ENCODE data around the gene DRICH1. TPM values are rescaled to one million over a fixed set of nuclear protein-coding genes. Genes with fewer than 3 reads are reported as not detected.
"Not testable (repeated sequence)": the region's sequence is repeated elsewhere in the genome, so short reads cannot be mapped to it uniquely, and the experiment has no call there.

DRICH1 gene
- polyA plus RNA-seq, 1 of the 3 experiments (the other 2 are of a cell fraction), result 0.21 TPM

DNA sequence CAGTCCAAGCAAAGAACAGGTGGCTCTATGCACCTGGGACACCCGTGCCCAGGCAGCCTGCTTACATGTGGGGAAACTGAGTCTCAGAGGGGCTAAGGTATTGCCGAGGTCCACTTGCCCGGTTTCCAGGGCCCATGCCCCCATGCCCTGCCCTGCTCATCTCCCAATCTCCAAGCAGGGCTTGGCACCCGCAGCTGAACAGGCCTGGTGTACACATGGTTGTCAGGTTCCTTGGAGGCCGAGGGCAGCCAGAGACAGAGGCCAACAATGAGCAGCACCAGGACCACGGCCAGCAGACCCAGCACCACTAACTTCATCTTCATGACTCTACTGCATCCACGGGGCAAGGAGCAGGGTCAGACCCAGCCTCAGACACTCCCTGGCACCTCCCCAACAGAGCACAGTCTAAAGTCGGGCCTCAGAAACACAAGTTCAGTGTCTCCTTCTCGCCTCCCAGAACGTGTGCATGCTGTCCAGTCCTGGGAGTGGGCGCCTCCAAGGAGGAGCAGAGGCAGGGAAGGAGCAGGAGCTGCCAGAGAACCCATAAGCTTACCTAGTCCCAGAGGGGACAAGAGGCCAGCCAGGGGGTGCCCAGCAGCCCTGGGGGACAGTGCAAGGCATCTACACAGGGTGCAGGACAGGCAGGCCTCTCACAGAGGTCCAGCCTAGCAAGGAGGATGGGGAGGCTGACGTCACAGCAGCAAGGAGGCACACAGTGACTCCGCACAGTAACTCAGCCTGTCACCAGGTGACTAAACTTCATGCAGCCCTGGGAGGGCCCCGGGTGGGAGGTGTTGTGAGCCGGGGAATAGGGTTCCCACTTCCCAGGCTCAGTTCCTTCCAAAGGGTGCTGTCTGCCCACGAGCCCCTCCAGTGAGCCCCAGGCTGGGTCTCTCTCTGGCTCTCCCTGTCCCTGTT is 38.5 kb upstream of the DRICH1 start (continued):
- TF ChIP-seq, protein P1, sequence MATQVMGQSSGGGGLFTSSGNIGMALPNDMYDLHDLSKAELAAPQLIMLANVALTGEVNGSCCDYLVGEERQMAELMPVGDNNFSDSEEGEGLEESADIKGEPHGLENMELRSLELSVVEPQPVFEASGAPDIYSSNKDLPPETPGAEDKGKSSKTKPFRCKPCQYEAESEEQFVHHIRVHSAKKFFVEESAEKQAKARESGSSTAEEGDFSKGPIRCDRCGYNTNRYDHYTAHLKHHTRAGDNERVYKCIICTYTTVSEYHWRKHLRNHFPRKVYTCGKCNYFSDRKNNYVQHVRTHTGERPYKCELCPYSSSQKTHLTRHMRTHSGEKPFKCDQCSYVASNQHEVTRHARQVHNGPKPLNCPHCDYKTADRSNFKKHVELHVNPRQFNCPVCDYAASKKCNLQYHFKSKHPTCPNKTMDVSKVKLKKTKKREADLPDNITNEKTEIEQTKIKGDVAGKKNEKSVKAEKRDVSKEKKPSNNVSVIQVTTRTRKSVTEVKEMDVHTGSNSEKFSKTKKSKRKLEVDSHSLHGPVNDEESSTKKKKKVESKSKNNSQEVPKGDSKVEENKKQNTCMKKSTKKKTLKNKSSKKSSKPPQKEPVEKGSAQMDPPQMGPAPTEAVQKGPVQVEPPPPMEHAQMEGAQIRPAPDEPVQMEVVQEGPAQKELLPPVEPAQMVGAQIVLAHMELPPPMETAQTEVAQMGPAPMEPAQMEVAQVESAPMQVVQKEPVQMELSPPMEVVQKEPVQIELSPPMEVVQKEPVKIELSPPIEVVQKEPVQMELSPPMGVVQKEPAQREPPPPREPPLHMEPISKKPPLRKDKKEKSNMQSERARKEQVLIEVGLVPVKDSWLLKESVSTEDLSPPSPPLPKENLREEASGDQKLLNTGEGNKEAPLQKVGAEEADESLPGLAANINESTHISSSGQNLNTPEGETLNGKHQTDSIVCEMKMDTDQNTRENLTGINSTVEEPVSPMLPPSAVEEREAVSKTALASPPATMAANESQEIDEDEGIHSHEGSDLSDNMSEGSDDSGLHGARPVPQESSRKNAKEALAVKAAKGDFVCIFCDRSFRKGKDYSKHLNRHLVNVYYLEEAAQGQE (IDR thresholded peaks at IDR 0.05; ENCODE audit: low read depth, low read length), result no peak
- TF ChIP-seq TCF12 (IDR thresholded peaks at IDR 0.05) (no peak), TAF1 (IDR thresholded peaks at IDR 0.05; ENCODE audit: borderline replicate concordance, low read depth, low read length) (no peak), MEF2A (IDR thresholded peaks at IDR 0.05; ENCODE audit: borderline replicate concordance, low read depth) (no peak), SMC3 (IDR thresholded peaks at IDR 0.05; ENCODE audit: low read depth, low read length) (no peak)

DNA sequence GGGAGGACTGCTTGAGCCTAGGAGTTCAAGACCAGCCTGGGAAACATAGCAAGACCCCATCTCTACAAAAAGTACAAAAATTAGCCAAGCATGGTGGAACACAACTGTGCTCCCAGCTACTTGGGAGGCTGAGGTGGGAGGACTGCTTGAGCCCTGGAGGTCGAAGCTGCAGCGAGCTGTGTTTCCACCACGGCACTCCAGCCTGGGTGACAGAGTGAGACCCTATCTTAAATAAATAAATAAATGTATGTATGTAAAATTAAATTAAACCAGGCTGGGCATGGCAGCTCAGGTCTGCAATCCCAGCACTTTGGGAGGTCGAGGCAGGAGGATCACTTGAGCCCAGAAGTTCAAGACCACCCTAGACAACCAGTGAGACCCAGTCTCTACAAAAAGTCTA is 28.3 kb upstream of the DRICH1 start:
- H2AFZ ChIP-seq (ENCODE audit: low read depth); H3K9me2 ChIP-seq; H3K36me3 ChIP-seq (replicated peaks in 1 of 2; ENCODE audit: control insufficient read depth in 1 of 2, insufficient read depth in 2 of 2, low read length in 1 of 2); POLR2A ChIA-PET; H3K27me3 ChIP-seq (ENCODE audit: insufficient read depth); H3K27ac ChIP-seq (ENCODE audit: low read depth in 2 of 2, low read length in 1 of 2); H3K79me2 ChIP-seq (ENCODE audit: insufficient read depth); H3K4me1 ChIP-seq (ENCODE audit: control insufficient read depth in 1 of 2, insufficient read depth in 2 of 2, low read depth in 1 of 2, low read length in 1 of 2); H3K9me3 ChIP-seq; H3F3A ChIP-seq (replicated peaks; ENCODE audit: insufficient read depth); H4K20me1 ChIP-seq (ENCODE audit: insufficient read depth); H3K4me3 ChIP-seq (ENCODE audit: low read depth in 2 of 2, low read length in 1 of 2); DNase-seq; H3K9ac ChIP-seq; H3K4me2 ChIP-seq: not testable (repeated sequence)
- CTCF ChIA-PET, result interaction anchor here (1.4 kb wide), 1 partner anchor 189 kb away, joined by 4 read pairs; no protein-coding TSS in a partner anchor
- WGBS (ENCODE audit: low lambda C conversion rate), result 93% methylated on average over 4 of the region's 4 CpGs

DNA sequence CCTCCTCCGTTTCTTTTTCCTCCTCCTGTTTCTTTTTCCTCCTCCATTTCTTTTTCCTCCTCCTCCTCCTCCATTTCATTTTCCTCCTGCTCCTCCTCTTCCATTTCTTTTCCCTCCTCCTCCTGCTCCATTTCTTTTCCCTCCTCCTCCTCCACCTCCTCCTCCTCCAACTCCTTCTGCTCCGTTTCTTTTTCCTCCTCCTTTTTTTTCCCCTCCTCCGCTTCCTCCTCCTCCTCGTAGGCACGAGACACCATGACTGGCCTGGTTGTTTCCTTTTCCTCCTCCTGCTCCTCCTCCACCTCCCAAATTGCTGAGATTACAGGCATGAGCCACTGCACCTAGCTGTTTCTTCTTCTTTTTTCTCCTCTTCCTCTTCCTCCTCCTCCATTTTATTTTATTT is 25.6 kb upstream of the DRICH1 start:
- TF ChIP-seq, protein P2, sequence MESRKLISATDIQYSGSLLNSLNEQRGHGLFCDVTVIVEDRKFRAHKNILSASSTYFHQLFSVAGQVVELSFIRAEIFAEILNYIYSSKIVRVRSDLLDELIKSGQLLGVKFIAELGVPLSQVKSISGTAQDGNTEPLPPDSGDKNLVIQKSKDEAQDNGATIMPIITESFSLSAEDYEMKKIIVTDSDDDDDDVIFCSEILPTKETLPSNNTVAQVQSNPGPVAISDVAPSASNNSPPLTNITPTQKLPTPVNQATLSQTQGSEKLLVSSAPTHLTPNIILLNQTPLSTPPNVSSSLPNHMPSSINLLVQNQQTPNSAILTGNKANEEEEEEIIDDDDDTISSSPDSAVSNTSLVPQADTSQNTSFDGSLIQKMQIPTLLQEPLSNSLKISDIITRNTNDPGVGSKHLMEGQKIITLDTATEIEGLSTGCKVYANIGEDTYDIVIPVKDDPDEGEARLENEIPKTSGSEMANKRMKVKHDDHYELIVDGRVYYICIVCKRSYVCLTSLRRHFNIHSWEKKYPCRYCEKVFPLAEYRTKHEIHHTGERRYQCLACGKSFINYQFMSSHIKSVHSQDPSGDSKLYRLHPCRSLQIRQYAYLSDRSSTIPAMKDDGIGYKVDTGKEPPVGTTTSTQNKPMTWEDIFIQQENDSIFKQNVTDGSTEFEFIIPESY (IDR thresholded peaks at IDR 0.05; ENCODE audit: borderline replicate concordance, low read depth), result no peak
- TF ChIP-seq TAF1 (IDR thresholded peaks at IDR 0.05; ENCODE audit: borderline replicate concordance, low read depth, low read length), result no peak
- TF ChIP-seq RFX5 (IDR thresholded peaks at IDR 0.05; ENCODE audit: low read length), result no peak
- TF ChIP-seq, protein P3, sequence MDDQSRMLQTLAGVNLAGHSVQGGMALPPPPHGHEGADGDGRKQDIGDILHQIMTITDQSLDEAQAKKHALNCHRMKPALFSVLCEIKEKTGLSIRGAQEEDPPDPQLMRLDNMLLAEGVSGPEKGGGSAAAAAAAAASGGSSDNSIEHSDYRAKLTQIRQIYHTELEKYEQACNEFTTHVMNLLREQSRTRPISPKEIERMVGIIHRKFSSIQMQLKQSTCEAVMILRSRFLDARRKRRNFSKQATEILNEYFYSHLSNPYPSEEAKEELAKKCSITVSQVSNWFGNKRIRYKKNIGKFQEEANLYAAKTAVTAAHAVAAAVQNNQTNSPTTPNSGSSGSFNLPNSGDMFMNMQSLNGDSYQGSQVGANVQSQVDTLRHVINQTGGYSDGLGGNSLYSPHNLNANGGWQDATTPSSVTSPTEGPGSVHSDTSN (IDR thresholded peaks at IDR 0.05), result no peak
- TF ChIP-seq, protein P4, sequence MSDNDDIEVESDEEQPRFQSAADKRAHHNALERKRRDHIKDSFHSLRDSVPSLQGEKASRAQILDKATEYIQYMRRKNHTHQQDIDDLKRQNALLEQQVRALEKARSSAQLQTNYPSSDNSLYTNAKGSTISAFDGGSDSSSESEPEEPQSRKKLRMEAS (IDR thresholded peaks at IDR 0.05; ENCODE audit: low read depth), result no peak
- TF ChIP-seq MXI1 (IDR thresholded peaks at IDR 0.05; ENCODE audit: low read depth, low read length), result no peak
- no peak for TF ChIP-seq NFIC (IDR thresholded peaks at IDR 0.05; ENCODE audit: borderline replicate concordance)
- TF ChIP-seq TCF12 (IDR thresholded peaks at IDR 0.05), result no peak
- H3K4me1 ChIP-seq (ENCODE audit: control insufficient read depth in 1 of 2, insufficient read depth in 2 of 2, low read depth in 1 of 2, low read length in 1 of 2), result no peaks in the 10 kb centered on the region
- no peak overlapping the region for H3K4me3 ChIP-seq (ENCODE audit: low read depth in 2 of 2, low read length in 1 of 2)
- H3K27me3 ChIP-seq (ENCODE audit: insufficient read depth), result no peaks in the 10 kb centered on the region
- H3K27ac ChIP-seq (ENCODE audit: low read depth in 2 of 2, low read length in 1 of 2), result no peak overlapping the region
- ChIA-PET CTCF (no interaction called here), POLR2A (no interaction called here)
- no peak for DNase-seq
- H3K9me2 ChIP-seq, result no peaks in the 10 kb centered on the region
- H3K9me3 ChIP-seq, result no peaks in the 10 kb centered on the region
- no peaks in the 10 kb centered on the region for H3K79me2 ChIP-seq (ENCODE audit: insufficient read depth)
- no peaks in the 10 kb centered on the region for H3F3A ChIP-seq (replicated peaks; ENCODE audit: insufficient read depth)
- WGBS (ENCODE audit: low lambda C conversion rate), result 87% methylated on average over 5 of the region's 5 CpGs
- no peak overlapping the region for H3K4me2 ChIP-seq
- H3K36me3 ChIP-seq (replicated peaks in 1 of 2; ENCODE audit: control insufficient read depth in 1 of 2, insufficient read depth in 2 of 2, low read length in 1 of 2), result no peaks in the 10 kb centered on the region
- no peak overlapping the region for H3K9ac ChIP-seq
- H4K20me1 ChIP-seq (ENCODE audit: insufficient read depth), result no peaks in the 10 kb centered on the region
- no peak overlapping the region for H2AFZ ChIP-seq (ENCODE audit: low read depth)
